Astrocyte (in vitro differentiated cells and primary cell): ENCODE measurements around the gene DGKZ.

Experiments
- CTCF ChIP-seq: IDR thresholded peaks from 2 replicates; pipeline ENCODE4 v1.5.1; 2011; ENCODE audit warnings: low read depth, mild to moderate bottlenecking, inconsistent platforms, low read length, moderate library complexity; ENCODE audit not compliant: insufficient read depth
- EZH2 ChIP-seq: IDR thresholded peaks from 2 replicates; pipeline ENCODE4 v1.6.1; 2012; ENCODE audit warnings: mild to moderate bottlenecking, low read length, inconsistent platforms; ENCODE audit not compliant: insufficient read depth

- no peak for TF ChIP-seq CTCF
- TF ChIP-seq EZH2 = no peak
These were observed 40.8 kb downstream of the DGKZ start for GRCh38 chr11:46387919-46388618.
